NCI-H1092 treated with DMSO at 0.1 percent for 48 hours (cell line): ENCODE measurements around the gene SLC1A3.

Experiments
- DNase-seq: peaks from one replicate; lab custom pipeline; 2025; lab: John Stamatoyannopoulos, UW

SLC1A3 gene

GRCh38 chr5:36599986-36600779 is 6.2 kb upstream of the SLC1A3 start:
- no peak for DNase-seq

- DNase-seq, result no peak
These were observed 5.4 kb upstream of the SLC1A3 start for GRCh38 chr5:36600917-36601527.

GRCh38 chr5:36602704-36603321 is 3.6 kb upstream of the SLC1A3 start:
- no peak for DNase-seq

DNA sequence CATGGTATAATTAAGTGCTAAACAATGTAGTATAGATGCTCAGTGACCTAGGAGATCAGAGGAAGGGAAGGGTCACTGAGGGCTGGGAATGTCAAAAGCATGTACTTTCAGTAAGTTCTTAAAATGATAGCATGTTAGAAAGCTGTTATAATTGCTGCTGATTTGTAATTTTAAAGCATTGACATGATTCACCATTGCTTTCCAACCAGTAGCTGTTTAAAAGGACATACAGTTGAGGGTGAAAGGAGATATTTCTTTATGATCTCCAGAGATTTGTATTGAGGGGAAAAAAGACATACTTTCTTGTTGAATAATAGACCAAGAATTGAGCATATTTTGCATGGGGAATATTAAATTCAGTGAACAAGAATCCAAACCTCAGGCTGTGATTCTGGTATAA is 1.2 kb upstream of the SLC1A3 start:
- DNase-seq, result no peak

DNA sequence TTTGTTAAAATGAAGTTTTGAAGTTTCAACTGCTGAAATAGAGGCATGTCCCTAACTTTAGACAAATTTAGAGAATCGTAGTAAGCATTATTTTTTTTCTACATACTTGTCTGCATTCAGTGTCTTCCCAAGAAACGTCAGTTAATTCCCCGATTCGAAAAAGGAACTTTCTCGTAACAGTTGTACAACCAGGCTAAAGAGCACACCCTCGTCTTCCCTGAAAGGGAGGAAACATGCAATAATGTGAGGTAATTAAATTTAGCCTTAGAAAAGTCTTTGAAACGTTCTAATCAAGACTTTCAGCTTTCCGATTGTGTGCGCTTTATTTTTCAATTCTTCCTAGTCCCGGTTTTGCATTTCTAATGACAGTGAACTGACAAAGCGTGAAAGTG is 374 bp upstream of the SLC1A3 start:
- DNase-seq, result no peak

GRCh38 chr5:36607114-36607571 is 737 bp downstream of the SLC1A3 start:
- no peak for DNase-seq

DNA sequence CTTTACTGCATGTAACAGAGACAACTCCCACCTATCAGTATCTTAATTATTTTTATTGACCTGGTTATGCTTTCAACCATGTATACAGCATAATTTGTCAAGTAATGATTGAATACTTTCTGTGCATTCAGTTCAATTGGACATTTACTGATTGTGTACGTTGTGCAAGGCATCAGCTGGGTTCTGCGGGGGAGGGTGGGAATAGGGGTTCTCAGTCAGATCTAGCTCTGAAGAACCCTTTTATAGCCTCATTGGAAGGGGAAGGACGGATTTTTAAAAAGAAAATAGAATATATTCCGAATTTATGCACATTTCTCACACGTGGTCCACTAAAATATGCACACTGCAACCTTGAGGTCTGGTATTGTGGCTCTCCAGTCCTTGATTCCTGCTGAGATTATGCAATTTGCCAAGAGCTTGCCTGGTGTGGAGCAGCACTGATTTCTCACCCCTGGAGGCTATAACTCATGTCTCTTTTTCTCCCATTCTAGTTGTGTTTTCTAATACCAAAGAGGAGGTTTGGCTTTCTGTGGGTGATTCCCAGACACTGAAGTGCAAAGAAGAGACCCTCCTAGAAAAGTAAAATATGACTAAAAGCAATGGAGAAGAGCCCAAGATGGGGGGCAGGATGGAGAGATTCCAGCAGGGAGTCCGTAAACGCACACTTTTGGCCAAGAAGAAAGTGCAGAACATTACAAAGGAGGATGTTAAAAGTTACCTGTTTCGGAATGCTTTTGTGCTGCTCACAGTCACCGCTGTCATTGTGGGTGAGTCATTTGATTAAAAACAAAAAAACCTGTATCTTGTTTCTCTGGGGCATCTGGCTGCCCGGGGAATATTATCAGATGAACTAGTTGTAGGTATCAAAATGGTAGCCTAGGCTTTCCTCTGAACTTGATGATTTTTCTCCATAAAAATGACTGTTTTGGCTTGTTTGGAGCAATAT is 1.7 kb downstream of the SLC1A3 start:
- DNase-seq, result no peak

DNA sequence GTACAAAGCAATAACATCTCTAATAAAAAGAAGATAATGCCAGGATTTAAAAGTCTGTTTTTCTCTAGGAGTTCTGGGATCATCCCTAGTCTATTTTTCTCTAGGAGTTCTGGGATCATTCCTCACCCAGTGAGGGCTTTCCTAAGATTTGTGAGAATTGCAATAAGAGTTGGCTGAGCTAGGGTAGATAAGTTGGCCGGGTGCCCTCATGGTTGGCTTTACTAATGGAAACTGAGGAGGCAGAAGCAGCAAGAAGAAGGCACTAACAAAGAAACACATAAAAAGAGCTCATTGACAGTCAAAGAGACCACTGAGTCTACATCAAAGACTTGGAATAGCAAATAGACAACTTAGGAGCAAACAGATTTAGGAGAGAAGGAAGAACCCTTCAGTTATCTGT is 4.2 kb downstream of the SLC1A3 start:
- DNase-seq, result no peak

- no peak for DNase-seq
These were observed 5.3 kb downstream of the SLC1A3 start for GRCh38 chr5:36611520-36612274.

DNA sequence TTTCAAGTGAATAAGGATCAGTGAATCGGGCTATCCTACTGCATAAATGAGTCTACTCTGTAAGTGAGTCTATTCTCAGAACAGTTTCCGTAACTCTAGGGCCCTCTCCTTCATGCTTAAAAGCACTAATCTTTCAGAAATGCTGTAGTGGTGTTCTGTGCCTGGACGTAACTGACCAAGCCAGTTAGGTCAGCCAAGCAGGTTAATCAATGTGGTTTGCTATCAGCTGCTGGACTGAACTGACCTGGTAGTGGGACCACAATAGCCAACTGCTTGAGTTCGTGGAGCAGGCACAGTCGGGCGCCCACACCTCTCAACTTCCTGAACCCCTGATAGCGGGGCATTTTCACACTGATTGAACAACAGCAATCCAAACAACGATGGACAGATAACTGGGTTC is 6.8 kb downstream of the SLC1A3 start:
- DNase-seq, result no peak

GRCh38 chr5:36613771-36614656 is 7.6 kb downstream of the SLC1A3 start:
- no peak for DNase-seq

GRCh38 chr5:36614657-36615308 is 8.4 kb downstream of the SLC1A3 start:
- no peak for DNase-seq

DNA sequence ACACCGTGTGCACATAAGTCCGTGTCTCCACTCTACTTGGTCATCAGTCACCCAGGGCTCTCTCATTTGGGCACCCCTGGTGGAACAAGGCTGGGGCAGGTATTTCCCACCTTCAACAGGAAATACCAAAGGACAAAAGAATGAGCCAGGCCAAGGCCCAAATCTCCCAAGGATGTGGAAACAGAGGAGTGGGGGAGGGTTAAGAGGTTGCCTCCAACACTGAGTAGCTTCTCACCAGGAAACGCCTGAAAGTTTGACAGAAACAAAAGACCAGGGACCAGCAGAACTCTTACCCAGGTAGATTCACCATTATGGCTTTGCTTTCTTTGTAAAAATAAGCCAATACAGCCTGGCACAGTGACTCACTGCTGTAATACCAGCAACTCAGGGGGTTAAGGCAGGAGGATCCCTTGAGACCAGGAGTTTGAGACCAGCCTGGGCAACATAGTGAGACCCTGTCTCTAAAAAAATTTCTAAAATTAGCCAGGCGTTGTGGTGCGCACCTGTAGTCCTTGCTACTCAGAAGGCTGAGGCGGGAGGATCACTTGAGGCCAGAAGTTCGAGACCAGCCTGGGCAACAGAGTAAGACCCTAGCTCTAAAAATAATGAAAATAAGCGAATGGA is 12.7 kb downstream of the SLC1A3 start:
- DNase-seq, result no peak

DNA sequence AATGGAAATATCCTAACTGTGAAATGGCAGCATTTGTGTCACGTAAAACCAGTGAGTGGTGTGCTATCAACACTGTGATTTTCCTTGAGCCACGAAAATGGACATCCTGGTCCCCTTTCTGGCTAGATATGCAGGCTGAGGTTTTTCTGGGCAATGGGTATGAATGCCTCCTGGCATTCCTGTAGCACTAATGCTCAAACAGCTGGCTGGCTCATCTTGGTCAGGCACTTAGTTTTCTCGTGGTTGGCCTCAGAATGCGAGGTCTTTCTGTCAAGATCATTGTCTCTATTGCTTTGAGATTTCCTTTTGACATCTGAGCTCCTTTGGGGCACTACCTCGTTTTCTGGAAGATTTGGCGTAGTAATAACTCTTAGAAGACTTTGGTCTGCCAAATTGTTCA is 15.6 kb downstream of the SLC1A3 start:
- DNase-seq, result no peak

- DNase-seq, result no peak
These were observed 17.4 kb downstream of the SLC1A3 start for GRCh38 chr5:36623832-36624231.

DNA sequence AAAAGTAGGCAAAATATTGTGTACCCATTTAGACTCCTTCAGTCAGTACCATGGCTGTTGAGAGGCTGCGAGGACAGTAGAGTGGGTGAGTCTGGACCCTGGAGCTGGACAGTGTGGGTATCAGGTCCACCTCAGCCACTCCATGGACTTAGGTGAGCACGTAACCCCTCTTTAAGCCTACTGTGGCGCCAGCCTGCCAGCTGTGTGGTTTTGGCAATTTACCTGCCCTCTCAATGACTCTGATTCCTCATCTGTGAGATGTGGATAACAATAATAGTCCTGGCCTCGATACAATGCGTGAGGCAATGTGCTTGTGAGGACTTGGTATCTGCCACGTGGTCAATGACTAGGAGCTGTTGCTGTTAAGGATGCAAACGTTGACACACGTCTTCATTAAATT is 17.9 kb downstream of the SLC1A3 start:
- no peak for DNase-seq

DNA sequence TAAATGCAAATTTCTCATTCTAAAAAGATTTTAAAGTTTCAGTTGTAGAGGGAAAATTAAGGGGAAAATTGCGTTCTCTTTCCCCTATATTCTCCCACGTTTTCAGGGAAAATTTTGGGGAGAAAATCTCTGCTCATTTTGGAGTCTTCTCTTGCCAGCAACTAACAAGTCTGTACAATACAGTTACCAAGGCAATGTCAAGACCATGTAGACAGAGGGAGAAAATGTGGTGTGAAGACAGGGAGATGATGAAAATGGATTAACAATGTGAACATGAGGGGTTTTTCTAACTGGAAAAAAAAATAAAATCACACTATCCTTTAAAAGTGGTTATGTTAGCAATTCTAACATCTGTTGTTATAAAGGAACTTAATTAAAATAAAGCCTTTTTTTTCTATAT is 22.3 kb downstream of the SLC1A3 start:
- DNase-seq, result no peak

DNA sequence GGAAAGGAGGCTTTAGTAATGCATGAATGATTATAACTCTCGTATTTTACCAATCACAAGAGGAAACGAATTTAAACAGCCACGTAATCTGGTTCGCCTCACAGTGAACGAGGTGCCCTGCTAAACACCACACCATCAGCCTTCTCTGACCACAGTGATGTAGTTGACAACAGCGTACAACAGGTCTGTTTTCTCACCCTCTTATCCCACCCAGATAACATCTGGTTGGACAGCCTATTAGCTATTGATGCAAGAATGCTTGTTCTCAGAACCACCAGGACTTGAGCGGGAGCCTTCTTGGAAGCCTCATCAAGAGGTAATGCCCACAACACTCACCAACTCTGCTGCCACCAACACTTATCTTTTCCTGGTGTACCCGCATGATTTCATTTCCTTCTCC is 23.3 kb downstream of the SLC1A3 start:
- DNase-seq, result no peak
